ENCODE results near the gene PTPRS. TPM values are rescaled to one million over a fixed set of nuclear protein-coding genes. Genes with fewer than 3 reads are reported as not detected.

Gene PTPRS
- total RNA-seq, 6 experiments from 2014 or later = 6.1 to 39.9 (median 22.1) TPM

DNA sequence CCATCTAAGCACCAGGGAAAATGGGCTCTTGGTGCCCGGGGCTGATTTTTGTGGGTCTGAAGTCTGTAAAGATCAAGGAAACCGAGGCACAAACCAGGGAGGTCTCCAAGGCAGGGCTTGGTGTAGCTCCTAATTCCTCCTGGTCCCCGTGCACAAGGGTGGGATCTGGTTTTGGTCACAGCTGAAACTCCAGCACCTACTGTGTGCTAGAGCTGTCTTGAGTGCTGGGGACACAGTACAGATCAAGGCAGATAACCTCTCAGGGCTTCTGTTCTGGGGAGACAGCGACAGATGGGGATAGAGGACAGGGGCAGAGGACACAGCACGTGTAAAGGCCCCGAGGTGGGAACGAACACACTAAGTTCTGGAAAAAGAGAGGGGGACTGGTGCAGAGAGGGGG, 37.4 kb downstream of the PTPRS start:
- DNase-seq (no peak), ATAC-seq (no peak)
- Histone ChIP-seq H3K4me1 (no peaks in the 10 kb centered on the region), H3K27ac (no peak overlapping the region), H3K4me3 (no peak overlapping the region), H3K36me3 (no peaks in the 10 kb centered on the region), H3K27me3 (no peaks in the 10 kb centered on the region), H3K9me3 (no peaks in the 10 kb centered on the region)
- intact Hi-C loops (cut with DNase I) = no loop called here
- WGBS (ENCODE audit: insufficient coverage, low coverage, low lambda C conversion rate, missing lambda C conversion rate) = 77% methylated on average over 5 of the region's 7 CpGs
- no peak for TF ChIP-seq POLR2A (IDR thresholded peaks at IDR 0.05)
- TF ChIP-seq, protein P1, sequence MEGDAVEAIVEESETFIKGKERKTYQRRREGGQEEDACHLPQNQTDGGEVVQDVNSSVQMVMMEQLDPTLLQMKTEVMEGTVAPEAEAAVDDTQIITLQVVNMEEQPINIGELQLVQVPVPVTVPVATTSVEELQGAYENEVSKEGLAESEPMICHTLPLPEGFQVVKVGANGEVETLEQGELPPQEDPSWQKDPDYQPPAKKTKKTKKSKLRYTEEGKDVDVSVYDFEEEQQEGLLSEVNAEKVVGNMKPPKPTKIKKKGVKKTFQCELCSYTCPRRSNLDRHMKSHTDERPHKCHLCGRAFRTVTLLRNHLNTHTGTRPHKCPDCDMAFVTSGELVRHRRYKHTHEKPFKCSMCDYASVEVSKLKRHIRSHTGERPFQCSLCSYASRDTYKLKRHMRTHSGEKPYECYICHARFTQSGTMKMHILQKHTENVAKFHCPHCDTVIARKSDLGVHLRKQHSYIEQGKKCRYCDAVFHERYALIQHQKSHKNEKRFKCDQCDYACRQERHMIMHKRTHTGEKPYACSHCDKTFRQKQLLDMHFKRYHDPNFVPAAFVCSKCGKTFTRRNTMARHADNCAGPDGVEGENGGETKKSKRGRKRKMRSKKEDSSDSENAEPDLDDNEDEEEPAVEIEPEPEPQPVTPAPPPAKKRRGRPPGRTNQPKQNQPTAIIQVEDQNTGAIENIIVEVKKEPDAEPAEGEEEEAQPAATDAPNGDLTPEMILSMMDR (IDR thresholded peaks at IDR 0.05) = no peak

DNA sequence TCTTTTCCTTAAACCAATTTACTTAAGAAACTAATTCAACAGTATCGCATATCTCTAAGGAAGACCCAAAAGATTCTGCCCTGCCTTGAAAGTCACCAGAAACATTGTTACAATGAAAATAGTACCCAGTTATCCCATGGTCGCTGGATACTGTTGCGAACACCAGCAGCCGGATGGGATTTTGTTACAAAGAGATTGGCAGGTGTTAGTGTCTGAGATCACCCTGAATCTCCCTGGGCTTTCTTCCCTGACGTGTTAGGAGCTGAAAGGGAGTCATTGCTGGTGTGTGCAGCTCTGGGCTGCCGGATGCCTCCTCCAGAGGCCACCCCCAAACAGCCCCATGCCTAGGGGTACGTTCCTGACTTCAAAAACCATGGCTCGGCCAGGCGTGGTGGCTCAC, 38.2 kb downstream of the PTPRS start:
- Histone ChIP-seq H3K36me3 (no peaks in the 10 kb centered on the region), H3K4me3 (no peak overlapping the region), H3K27ac (no peak overlapping the region), H3K4me1 (no peaks in the 10 kb centered on the region), H3K27me3 (no peaks in the 10 kb centered on the region), H3K9me3 (no peaks in the 10 kb centered on the region)
- TF ChIP-seq POLR2A (IDR thresholded peaks at IDR 0.05) = no peak
- TF ChIP-seq, protein P1 (IDR thresholded peaks at IDR 0.05) = no peak
- DNase-seq = no peak
- no peak for ATAC-seq
- 66% methylated on average over 5 of the region's 9 CpGs for WGBS (ENCODE audit: insufficient coverage, low coverage, low lambda C conversion rate, missing lambda C conversion rate)
- intact Hi-C loops (cut with DNase I) = no loop called here

DNA sequence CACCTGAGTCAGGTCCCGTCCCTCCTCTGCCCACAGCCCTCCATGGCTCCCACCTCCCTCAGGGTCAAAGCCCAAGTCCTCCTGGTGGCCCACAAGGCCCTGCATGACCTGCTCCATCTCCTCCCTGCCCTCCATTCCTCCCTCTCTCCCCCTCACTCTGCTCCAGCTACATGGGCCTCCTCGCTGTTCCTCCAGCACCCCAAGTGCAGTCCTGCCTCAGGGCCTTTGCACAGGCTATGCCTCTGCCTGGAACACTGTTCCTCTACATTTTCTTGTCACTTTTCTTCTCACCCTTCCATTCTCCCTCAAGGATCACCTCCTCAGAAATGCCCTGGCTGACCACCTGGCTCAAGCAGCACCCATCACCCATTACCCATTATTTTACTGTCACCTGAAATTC, 41.5 kb downstream of the PTPRS start:
- WGBS (ENCODE audit: insufficient coverage, low coverage, low lambda C conversion rate, missing lambda C conversion rate) = 68% methylated on average over 2 of the region's 2 CpGs
- no peak overlapping the region for H3K27ac ChIP-seq
- no peak for ATAC-seq

DNA sequence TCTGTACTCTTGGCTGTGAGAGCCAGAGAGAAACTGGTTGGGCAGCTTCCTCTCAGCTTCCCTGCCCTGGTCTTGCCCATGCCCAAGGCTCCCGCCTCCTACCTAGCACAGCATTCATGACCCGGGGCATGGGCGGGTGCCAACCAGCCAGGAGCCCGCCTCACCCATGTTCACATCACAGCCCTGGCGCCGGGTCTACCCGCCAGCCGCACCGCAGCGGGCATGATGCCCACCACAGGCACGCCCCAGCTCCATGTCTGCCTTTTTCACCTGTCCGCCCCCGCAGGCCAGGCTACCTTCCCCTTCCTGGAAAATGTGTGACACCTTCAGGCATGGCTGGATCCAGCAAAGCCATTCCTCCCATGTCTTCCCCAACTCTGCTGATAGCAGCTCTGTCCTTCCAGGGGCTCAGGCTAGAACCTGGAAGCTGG, 42.1 kb downstream of the PTPRS start:
- no peak overlapping the region for H3K27ac ChIP-seq
- 90% methylated on average over 4 of the region's 13 CpGs for WGBS (ENCODE audit: insufficient coverage, low coverage, low lambda C conversion rate, missing lambda C conversion rate)
- H3K4me1 ChIP-seq = no peaks in the 10 kb centered on the region

More for the DNA sequence above, 41.5 kb downstream of the PTPRS start:
- H3K27me3 ChIP-seq = no peaks in the 10 kb centered on the region
- H3K4me3 ChIP-seq = no peak overlapping the region
- intact Hi-C loops (cut with DNase I) = no loop called here
- TF ChIP-seq, protein P1 (IDR thresholded peaks at IDR 0.05) = no peak
- no peak for TF ChIP-seq POLR2A (IDR thresholded peaks at IDR 0.05)
- no peaks in the 10 kb centered on the region for H3K9me3 ChIP-seq
- no peaks in the 10 kb centered on the region for H3K4me1 ChIP-seq
- DNase-seq = no peak
- no peaks in the 10 kb centered on the region for H3K36me3 ChIP-seq

More for the DNA sequence above, 42.1 kb downstream of the PTPRS start:
- TF ChIP-seq, protein P1 (IDR thresholded peaks at IDR 0.05) = no peak
- TF ChIP-seq POLR2A (IDR thresholded peaks at IDR 0.05) = no peak
- Histone ChIP-seq H3K9me3 (no peaks in the 10 kb centered on the region), H3K27me3 (no peaks in the 10 kb centered on the region), H3K36me3 (no peaks in the 10 kb centered on the region), H3K4me3 (no peak overlapping the region)
- DNase-seq (no peak), ATAC-seq (no peak)
- intact Hi-C loops (cut with DNase I) = no loop called here

Measured in right lobe of liver (tissue), 6 donors.